Endothelial cell of umbilical vein (primary cell): ENCODE results near the gene DEPDC5. TPM values are rescaled to one million over a fixed set of nuclear protein-coding genes. Genes with fewer than 3 reads are reported as not detected.

Experiments
- BruUV-seq: library from RNA; stranded (reverse); fragments of 400-500 nt; replicated peaks from 2 replicates; lab custom pipeline; 2021; lab: Mats Ljungman, UMichigan
- CTCF ChIA-PET: fragments of 300-600, 350-600 bp; sonication (Branson Sonifier 250); formaldehyde crosslinking; loops from one replicate; lab custom pipeline; 2021; ENCODE audit warnings: antibody characterized with exemption, inconsistent platforms; lab: Charles Lee
- POLR2A ChIA-PET: fragments of 300-600, 350-600 bp; sonication (Branson Sonifier 250); formaldehyde crosslinking; loops from one replicate; lab custom pipeline; 2021; ENCODE audit warnings: antibody characterized with exemption, inconsistent platforms; lab: Charles Lee
- DNase-seq: peaks from one replicate; pipeline ENCODE4 v3.0.0-alpha.2; 2011; ENCODE audit warnings: low read depth, low spot score
- FAIRE-seq: peaks from 2 replicates; lab custom pipeline; 2011; peaks lifted over from hg19 to GRCh38; lab: Jason Lieb, UNC
- H2AFZ ChIP-seq: 2 replicates; pipeline ENCODE4 v1.6.0; 2012; ENCODE audit warnings: low read depth, low read length, control low read depth, inconsistent platforms
- H3K27ac ChIP-seq: 2 replicates; pipeline ENCODE4 v1.5.1; 2011; ENCODE audit warnings: low read depth, mild to moderate bottlenecking, control low read depth, low read length, moderate library complexity; ENCODE audit not compliant: insufficient read depth
- H3K27me3 ChIP-seq, 2 experiments: 2 replicates each; pipeline versions ENCODE4 v1.6.0 to v1.6.1; 2011; ENCODE audit warnings: low read length in 2 of 2, mixed read lengths in 1 of 2; ENCODE audit not compliant: control insufficient read depth in 2 of 2, insufficient read depth in 2 of 2
- H3K36me3 ChIP-seq, 2 experiments: 2 replicates in 1 of 2; 3 replicates in 1 of 2; pipeline ENCODE4 v1.5.1; 2011; ENCODE audit warnings: low read length in 2 of 2, mild to moderate bottlenecking in 1 of 2, moderate library complexity in 1 of 2; ENCODE audit not compliant: control insufficient read depth in 2 of 2, insufficient read depth in 2 of 2; ENCODE audit errors: extremely low read depth in 1 of 2
- H3K4me1 ChIP-seq: 3 replicates; pipeline ENCODE4 v1.5.1; 2011; ENCODE audit warnings: mild to moderate bottlenecking, low read length; ENCODE audit not compliant: control insufficient read depth, insufficient read depth; ENCODE audit errors: extremely low read depth
- H3K4me2 ChIP-seq: 2 replicates; pipeline ENCODE4 v1.6.1; 2011; ENCODE audit warnings: low read length, control low read depth, mixed read lengths; ENCODE audit not compliant: insufficient read depth
- H3K4me3 ChIP-seq, 3 experiments: fragments of 200-600 bp in 1 of 3; sonication (generic), shearing (Covaris generic) in 1 of 3; replicated peaks in 1 of 3; 2 replicates each; pipeline ENCODE4 v1.5.1; 2011 to 2016; ENCODE audit warnings: control low read depth in 3 of 3, low read length in 3 of 3, mild to moderate bottlenecking in 2 of 3, inconsistent platforms in 1 of 3, low read depth in 1 of 3, moderate library complexity in 1 of 3; ENCODE audit not compliant: insufficient read depth in 1 of 3
- H3K79me2 ChIP-seq: 2 replicates; pipeline ENCODE4 v1.6.0; 2012; ENCODE audit warnings: low read length, inconsistent platforms; ENCODE audit not compliant: control insufficient read depth, insufficient read depth
- H3K9ac ChIP-seq: replicated peaks from 2 replicates; pipeline ENCODE3; 2011; ENCODE audit warnings: low read length, control low read depth; ENCODE audit not compliant: insufficient read depth; ENCODE audit errors: extremely low read depth
- H3K9me1 ChIP-seq: replicated peaks from 3 replicates; pipeline ENCODE4 v1.6.0; 2011; ENCODE audit warnings: mild to moderate bottlenecking, low read length; ENCODE audit not compliant: control insufficient read depth, insufficient read depth; ENCODE audit errors: extremely low read depth
- H3K9me3 ChIP-seq: replicated peaks from 2 replicates; pipeline ENCODE4 v1.5.1; 2012; ENCODE audit warnings: low read length, inconsistent platforms; ENCODE audit not compliant: control insufficient read depth, insufficient read depth
- H4K20me1 ChIP-seq: replicated peaks from 2 replicates; pipeline ENCODE3; 2011; ENCODE audit warnings: mild to moderate bottlenecking, low read length; ENCODE audit not compliant: control insufficient read depth, insufficient read depth; ENCODE audit errors: extremely low read depth
- CTCF ChIP-seq, 2 donors: IDR thresholded peaks; 1 replicate in 1 of 2; 2 replicates in 1 of 2; pipeline ENCODE4 v1.5.1; 2011; ENCODE audit warnings: low read length in 2 of 2, mild to moderate bottlenecking in 2 of 2, moderate library complexity in 2 of 2, control low read depth in 1 of 2, inconsistent platforms in 1 of 2, low read depth in 1 of 2; ENCODE audit not compliant: insufficient read depth in 1 of 2; ENCODE audit errors: extremely low read depth in 1 of 2
- EZH2 ChIP-seq: IDR thresholded peaks from 2 replicates; pipeline ENCODE4 v1.6.1; 2012; ENCODE audit warnings: borderline replicate concordance, low read depth, mild to moderate bottlenecking, moderate library complexity, low read length, inconsistent platforms; ENCODE audit not compliant: severe bottlenecking
- FOS ChIP-seq: IDR thresholded peaks from 2 replicates; pipeline ENCODE4 v1.6.1; 2011; ENCODE audit warnings: mild to moderate bottlenecking, low read length, moderate library complexity, borderline replicate concordance; ENCODE audit not compliant: insufficient read depth
- GATA2 ChIP-seq: IDR thresholded peaks from 2 replicates; pipeline ENCODE4 v1.7.0; 2011; ENCODE audit warnings: low read depth, mild to moderate bottlenecking, moderate library complexity, mixed read lengths, low read length; ENCODE audit not compliant: insufficient read length, insufficient read depth
- JUN ChIP-seq: IDR thresholded peaks from 2 replicates; pipeline ENCODE4 v1.6.1; 2011; ENCODE audit warnings: borderline replicate concordance, low read depth; ENCODE audit not compliant: insufficient read length, insufficient read depth
- MAX ChIP-seq: IDR thresholded peaks from 2 replicates; pipeline ENCODE4 v1.6.1; 2011; ENCODE audit not compliant: insufficient read depth, insufficient read length
- MYC ChIP-seq: IDR thresholded peaks from one replicate; pipeline ENCODE4 v1.6.1; 2011; ENCODE audit warnings: mild to moderate bottlenecking, low read depth, low read length
- POLR2A ChIP-seq: IDR thresholded peaks from 2 replicates; pipeline ENCODE4 v1.6.1; 2012; ENCODE audit warnings: low read depth, mild to moderate bottlenecking, control low read depth, low read length
- POLR2AphosphoS5 ChIP-seq: IDR thresholded peaks from 2 replicates; pipeline ENCODE4 v1.6.1; 2012; ENCODE audit warnings: low read depth, mild to moderate bottlenecking, control low read depth, low read length, moderate library complexity; ENCODE audit not compliant: insufficient read depth
- dilution Hi-C: fragments of 300-500 bp; cut with MboI; formaldehyde crosslinking; loops from one replicate; pipeline ENCODE4 v1.15.0; 2019; ENCODE audit warnings: low sequenced_read_pairs; ENCODE audit not compliant: extremely low pct_ligation_motif_present
- intact Hi-C: fragments of 100-400 bp; cut with micrococcal nuclease; formaldehyde crosslinking; loops from one replicate; pipeline ENCODE4 v1.10.0; 2022
- polyA plus RNA-seq, 4 experiments: library from polyadenylated mRNA; depleted of rRNA in 3 of 4; stranded (reverse) in 3 of 4; unstranded in 1 of 4; fragments of >200 nt; gene quantifications; 2 replicates each; pipeline versions ENCODE4 v1.2.1 to v1.2.3, GENCODE V29; 2011 to 2012; ENCODE audit warnings: missing spikeins in 1 of 4
- total RNA-seq: library from RNA; stranded (reverse); gene quantifications from 2 replicates; pipeline ENCODE4 v1.2.3, GENCODE V29; 2021

DEPDC5 gene
- total and polyA plus RNA-seq, 2 donors (not counting 3 experiments of a cell fraction or from before 2014, with no cell fraction given), result 13.1 to 36.6 TPM

GRCh38 chr22:31820655-31821054 is 66.8 kb downstream of the DEPDC5 start:
- Histone ChIP-seq H3K9me3 (no peaks in the 10 kb centered on the region), H3K9ac (no peak overlapping the region), H2AFZ (no peak overlapping the region), H3K4me2 (no peak overlapping the region), H3K79me2 (no peaks in the 10 kb centered on the region), H3K36me3 (peaks cover 8 to 30% of the 10 kb centered on the region in 2 experiments), H3K9me1 (no peaks in the 10 kb centered on the region), H3K27me3 (no peaks in the 10 kb centered on the region), H3K27ac (no peak overlapping the region), H3K4me1 (no peaks in the 10 kb centered on the region), H3K4me3 (no peak overlapping the region), H4K20me1 (no peaks in the 10 kb centered on the region)
- FAIRE-seq (no peak), DNase-seq (no peak)
- intact Hi-C loops, result no loop called here
- TF ChIP-seq GATA2, result no peak
- TF ChIP-seq EZH2, result no peak
- TF ChIP-seq POLR2AphosphoS5, result no peak
- no peak for TF ChIP-seq CTCF (IDR thresholded peaks at IDR 0.05; ENCODE audit: extremely low read depth in 1 of 2, insufficient read depth in 1 of 2, low read depth in 1 of 2, low read length in 2 of 2)
- TF ChIP-seq MYC, result no peak
- TF ChIP-seq FOS, result no peak
- TF ChIP-seq POLR2A, result no peak
- TF ChIP-seq JUN, result no peak
- TF ChIP-seq MAX, result no peak
- BruUV-seq, result no TSS peak
- CTCF ChIA-PET, result interaction anchor here (1.5 kb wide), 1 partner anchor 10 kb away, joined by 3 read pairs; no protein-coding TSS in a partner anchor
- dilution Hi-C loops, result no loop called here
- POLR2A ChIA-PET, result no interaction called here
